ENCODE results near the gene C19orf25. TPM values are rescaled to one million over a fixed set of nuclear protein-coding genes. Genes with fewer than 3 reads are reported as not detected.

The C19orf25 gene
- total and polyA plus RNA-seq, 9 of the 15 experiments (the other 6 are each of a cell fraction or from before 2014, with no cell fraction given) = 0.79 to 96.0 (median 36.1) TPM

- H3K27me3 ChIP-seq (ENCODE audit: control insufficient read depth in 2 of 2, insufficient read depth in 2 of 2, low read length in 2 of 2) = no peaks in the 10 kb centered on the region
- BruUV-seq (replicated peaks) = no TSS peak
- POLR2A ChIA-PET = interaction anchor here (1.0 kb wide), 1 partner anchor 9 kb away, joined by 4 read pairs; the partner anchor contains the start of gene REEP6
- CTCF ChIA-PET (ENCODE audit: low intra/inter-chr PET ratio) = no interaction called here
- DNase-seq (ENCODE audit: extremely low read depth in 1 of 4, low spot score in 3 of 4) (no peak), FAIRE-seq (no peak), ATAC-seq (no peak)
- H3K79me2 ChIP-seq (ENCODE audit: control insufficient read depth, insufficient read depth, low read length) = peaks cover 26% of the 10 kb centered on the region
- intact Hi-C loops (cut with micrococcal nuclease) (no loop called here), in situ Hi-C loops (cut with MboI) (no loop called here)
- no peak overlapping the region for H3K4me3 ChIP-seq
- no peak overlapping the region for H2AFZ ChIP-seq (ENCODE audit: low read depth, low read length)
- TF ChIP-seq TFAM (CRISPR knock-in tag; conservative IDR thresholded peaks at IDR 0.05) = no peak
- no peak for TF ChIP-seq SMC3 (conservative IDR thresholded peaks at IDR 0.05; ENCODE audit: insufficient read depth, low read depth, low read length)
- no peak for TF ChIP-seq NR2C1 (IDR thresholded peaks at IDR 0.05)
- TF ChIP-seq NR2C1 (tag; IDR thresholded peaks at IDR 0.05) = no peak
- peak; percentile 38 for TF ChIP-seq POLR2G (IDR thresholded peaks at IDR 0.05; ENCODE audit: low read depth, low read length)
- TF ChIP-seq RBFOX2 (IDR thresholded peaks at IDR 0.05; ENCODE audit: low read depth, low read length) = peak; percentile 39
- peaks cover 10% of the 10 kb centered on the region; the same call in 2 of the 3 replicates for H3K36me3 ChIP-seq (ENCODE audit: control insufficient read depth, insufficient read depth, low read length)
- H3K4me1 ChIP-seq (replicated peaks in 1 of 2; ENCODE audit: control insufficient read depth in 2 of 2, insufficient read depth in 2 of 2, low read length in 2 of 2) = peaks cover 5 to 56% of the 10 kb centered on the region in 2 experiments; a peak in 4 of 5 replicates
- WGBS (ENCODE audit: insufficient coverage, low coverage, missing lambda C conversion rate) = 86% methylated on average over 11 of the region's 26 CpGs
- H3K9me3 ChIP-seq (replicated peaks; ENCODE audit: control insufficient read depth, insufficient read depth, low read depth, low read length) = no peaks in the 10 kb centered on the region; the same call in 1 of the 2 replicates
- H3K27ac ChIP-seq (ENCODE audit: extremely low read depth, low read depth, low read length) = no peak overlapping the region
- H3K9ac ChIP-seq (ENCODE audit: insufficient read depth in 1 of 2, low read depth in 2 of 2, low read length in 2 of 2) = peak overlapping the region in 1 of 2 experiments; percentile 77; a peak in 2 of 4 replicates
- H3K9me1 ChIP-seq (ENCODE audit: control insufficient read depth, insufficient read depth, low read length) = no peaks in the 10 kb centered on the region
- no peak overlapping the region for H3K4me2 ChIP-seq (ENCODE audit: insufficient read depth, low read length)
- H4K20me1 ChIP-seq (replicated peaks; ENCODE audit: control insufficient read depth, insufficient read depth, low read length) = no peaks in the 10 kb centered on the region
These were observed 2.3 kb upstream of the C19orf25 start for GRCh38 chr19:1481224-1481892.

Data from K562 (cell line).